Stimulated activated CD8-positive, alpha-beta memory T cell treated with anti-CD3 and anti-CD28 coated beads, Interleukin-2, amount 100 ng/mL, for 1 hour (primary cell): Measurements from ENCODE around the gene ELOVL1.
"Not testable (repeated sequence)": the region's sequence is repeated elsewhere in the genome, so short reads cannot be mapped to it uniquely, and the experiment has no call there.

Experiments
- DNase-seq, 2 donors: peaks; one replicate each; pipeline ENCODE4 v3.0.0-alpha.2; 2020; ENCODE audit warnings: low read depth in 2 of 2

Gene ELOVL1

GRCh38 chr1:43381612-43382011, 13.8 kb upstream of the ELOVL1 start:
- no peak for DNase-seq

DNA sequence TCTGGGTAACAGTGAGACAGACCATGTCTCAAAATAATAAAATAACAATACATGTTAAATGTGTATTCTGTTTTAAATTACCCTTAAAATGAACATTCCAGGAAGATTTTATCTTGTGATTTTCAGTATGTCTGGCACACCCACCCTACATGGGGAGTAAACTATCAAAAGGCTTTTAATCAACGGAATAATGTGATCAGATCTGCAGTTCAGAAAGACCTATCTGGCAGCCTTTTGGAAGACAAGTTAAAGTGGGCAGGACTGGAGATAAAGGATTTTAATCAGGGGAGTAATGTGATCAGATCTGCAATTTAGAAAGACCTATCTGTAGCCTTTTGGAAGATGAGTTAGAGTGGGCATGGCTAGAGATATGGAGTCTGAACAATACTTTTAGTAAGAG, 11.7 kb upstream of the ELOVL1 start:
- DNase-seq: no peak

DNA sequence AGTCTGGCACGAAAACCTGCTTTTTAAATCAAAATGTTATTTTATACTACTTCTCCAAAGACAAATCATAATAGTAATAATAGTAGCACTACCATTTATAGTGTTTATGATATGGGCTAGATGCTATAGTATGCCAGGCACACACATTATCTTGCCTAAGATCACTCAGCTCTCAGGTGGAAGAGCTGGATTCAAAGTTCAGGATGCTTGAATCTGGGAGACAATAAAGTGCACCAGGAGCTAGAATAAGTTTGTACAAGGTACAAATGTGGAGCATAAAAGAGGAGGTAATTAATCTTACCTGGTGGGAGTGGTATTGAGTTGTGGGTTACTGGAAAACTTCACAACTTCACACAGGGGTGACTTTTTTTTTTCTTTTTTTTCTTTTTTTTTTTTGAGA, 10.0 kb upstream of the ELOVL1 start:
- no peak for DNase-seq

- no peak for DNase-seq
These were observed 9.0 kb upstream of the ELOVL1 start for GRCh38 chr1:43376723-43377235.

- no peak for DNase-seq
These were observed 5.5 kb upstream of the ELOVL1 start for GRCh38 chr1:43373066-43373940.

GRCh38 chr1:43372172-43372571, 4.4 kb upstream of the ELOVL1 start:
- no peak for DNase-seq

DNA sequence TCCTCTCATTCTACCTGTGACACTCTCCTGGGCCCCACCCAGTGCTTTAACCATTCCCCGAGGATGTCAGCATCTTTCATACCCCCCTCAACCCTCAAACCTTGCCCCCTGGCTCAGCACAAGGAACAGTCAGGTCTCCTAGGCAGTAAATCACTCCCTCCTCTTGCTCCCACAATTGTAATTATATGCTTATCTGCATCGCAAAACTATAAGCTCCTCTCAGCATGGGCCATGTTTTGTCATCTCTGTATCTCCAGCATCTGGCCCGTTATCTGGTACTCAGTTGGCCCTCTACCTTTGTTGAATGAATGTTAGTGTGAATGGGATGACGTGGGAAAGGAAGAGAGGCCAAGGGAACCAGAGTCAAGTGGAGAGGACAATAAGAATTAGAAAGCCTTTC, 2.8 kb upstream of the ELOVL1 start:
- no peak for DNase-seq

DNA sequence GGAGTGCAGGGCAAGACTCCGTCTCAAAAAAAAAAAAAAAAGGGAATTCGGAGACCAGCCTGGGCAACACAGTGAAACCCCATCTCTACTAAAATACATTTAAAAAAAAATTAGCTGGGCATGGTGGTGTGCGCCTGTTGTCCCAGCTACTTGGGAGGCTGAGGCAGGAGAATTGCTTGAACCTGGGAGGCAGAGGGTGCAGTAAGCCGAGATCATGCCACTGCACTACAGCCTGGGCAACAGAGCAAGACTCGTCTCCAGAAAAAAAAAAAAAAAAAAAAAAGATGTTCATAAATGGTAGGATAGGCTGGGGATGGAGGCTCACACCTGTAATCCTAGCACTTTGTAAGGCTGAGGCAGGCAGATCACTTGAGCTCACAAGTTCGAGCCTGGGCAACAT, 2.0 kb upstream of the ELOVL1 start:
- DNase-seq: not testable (repeated sequence)

DNA sequence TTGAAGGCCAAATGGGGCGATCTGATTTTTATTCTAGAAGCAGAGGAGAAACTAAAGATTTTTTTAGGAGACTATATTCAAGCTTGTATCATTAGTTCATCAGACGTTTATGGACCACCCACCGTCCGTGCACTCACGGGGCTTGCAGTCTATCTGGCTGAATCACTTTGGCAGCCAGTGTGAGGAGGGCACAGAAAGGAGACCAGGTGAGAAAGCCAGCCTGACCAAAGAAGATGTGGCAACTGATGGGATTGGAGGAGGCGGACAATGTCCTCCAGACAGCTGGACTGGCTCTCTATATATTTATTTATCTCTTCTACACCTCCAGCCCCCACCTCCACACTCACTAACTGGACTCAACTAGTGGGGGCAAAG, 822 bp upstream of the ELOVL1 start:
- no peak for DNase-seq

DNA sequence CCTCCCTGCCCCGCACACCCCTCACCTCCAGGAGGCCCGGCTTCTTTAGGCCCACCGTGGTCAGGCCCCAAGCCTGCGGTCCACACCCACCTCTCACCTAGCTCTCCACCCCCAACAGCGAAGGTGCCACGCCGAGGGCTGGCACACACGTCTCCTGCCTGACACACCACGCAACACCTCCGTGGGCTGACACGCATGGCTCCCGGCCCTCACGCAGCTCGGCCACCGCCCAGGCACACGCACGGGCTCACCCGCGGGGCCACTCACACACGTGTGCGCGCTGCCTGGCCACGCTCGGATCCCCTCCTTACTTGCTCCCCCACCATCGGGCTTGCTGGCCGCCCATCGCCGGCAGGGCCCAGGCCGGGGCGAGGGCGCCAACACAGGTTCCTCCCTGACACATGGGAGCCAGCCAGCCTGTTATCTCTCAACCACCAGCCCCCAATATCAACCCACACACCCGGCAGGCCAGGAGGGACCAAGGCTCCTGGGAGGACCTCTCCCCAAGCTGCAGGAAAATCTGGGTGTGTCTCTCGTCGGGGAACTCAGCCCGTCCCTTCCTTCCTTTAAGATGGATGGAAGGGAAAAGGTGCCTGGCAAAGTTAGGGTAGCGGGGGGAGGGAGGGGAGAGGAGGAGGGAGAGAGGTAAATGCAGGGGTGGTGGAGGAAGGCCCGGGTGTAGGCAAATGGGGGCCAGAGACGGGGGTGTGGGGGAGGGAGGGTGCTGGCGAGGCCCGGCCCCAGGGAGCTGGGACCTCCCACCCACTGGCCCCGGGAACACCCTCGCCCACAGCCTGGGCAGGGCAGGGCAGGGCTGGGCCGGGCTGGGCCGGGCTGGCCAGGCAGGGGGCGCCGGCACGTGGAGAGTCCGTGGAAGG, 546 bp downstream of the ELOVL1 start:
- peak in 1 of 2 donors; percentile 13 for DNase-seq

- DNase-seq: no peak
These were observed 1.2 kb downstream of the ELOVL1 start for GRCh38 chr1:43366601-43367025.

DNA sequence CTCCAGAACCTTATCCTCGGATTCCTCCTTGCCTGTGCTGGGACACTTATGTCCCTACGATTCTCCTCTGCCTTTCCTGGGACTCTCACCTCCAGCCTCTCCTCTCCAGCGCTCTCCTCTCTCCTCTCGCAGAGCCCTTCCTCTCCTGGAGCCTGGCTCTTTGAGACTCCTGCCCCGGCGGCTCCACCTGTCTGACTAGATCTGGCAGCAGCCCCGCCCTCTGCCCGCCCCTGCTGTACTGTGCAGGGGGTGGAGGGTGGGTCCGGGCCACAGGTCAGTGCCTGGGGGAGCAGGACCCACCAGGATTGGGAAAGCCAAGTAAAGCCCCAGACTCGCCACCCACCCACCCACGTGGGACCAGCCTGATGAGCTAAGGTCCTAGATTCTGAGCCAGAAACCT, 1.6 kb downstream of the ELOVL1 start:
- no peak for DNase-seq

DNA sequence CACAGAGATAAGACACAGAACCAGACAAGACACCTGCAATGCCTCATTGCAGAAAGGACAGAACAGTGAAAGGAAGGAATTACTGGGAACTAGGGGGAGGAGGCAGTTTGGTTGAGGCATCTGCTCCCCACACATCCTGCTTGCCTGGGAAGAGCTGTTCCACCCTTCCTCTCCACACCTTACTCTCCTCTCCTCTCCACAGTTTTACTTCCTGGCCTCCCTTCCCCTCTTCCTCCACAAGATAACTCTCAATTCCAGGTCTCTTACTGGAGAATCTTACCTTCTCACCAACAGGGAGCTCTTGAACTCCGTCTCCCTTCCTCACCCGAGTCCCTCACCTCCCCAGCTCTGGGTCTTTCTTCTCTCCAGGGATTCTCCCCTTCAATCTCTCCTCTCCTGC, 2.1 kb downstream of the ELOVL1 start:
- DNase-seq: no peak

DNA sequence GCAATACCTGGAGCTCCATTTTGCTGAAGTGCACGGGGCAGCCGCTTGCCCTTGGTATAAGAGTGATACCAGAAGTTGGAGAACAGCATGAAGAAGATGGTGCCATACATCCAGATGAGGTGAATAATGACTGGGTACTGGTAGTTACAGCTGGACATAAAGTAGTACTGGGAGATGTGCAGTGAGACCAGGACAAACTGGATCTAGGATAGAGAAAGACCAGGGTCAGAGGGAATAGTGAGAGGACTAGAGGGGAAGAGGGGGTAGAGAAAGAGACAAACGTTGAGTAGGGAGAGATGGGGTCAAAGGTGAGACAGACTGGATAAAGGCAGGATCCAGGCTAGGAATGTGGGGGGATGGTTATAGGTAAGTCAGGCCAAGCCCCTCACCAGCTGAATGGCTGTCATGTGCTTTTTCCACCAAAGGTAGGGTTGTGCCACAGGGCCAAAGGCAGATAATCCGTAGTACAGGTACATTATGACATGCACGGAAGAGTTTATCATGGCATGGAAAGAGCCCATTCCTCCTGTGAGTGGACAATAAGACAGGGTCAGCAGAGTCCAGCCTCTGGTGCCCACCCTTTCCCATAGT, 3.8 kb downstream of the ELOVL1 start:
- DNase-seq: no peak

GRCh38 chr1:43363283-43363934, 4.4 kb downstream of the ELOVL1 start:
- DNase-seq: no peak

DNA sequence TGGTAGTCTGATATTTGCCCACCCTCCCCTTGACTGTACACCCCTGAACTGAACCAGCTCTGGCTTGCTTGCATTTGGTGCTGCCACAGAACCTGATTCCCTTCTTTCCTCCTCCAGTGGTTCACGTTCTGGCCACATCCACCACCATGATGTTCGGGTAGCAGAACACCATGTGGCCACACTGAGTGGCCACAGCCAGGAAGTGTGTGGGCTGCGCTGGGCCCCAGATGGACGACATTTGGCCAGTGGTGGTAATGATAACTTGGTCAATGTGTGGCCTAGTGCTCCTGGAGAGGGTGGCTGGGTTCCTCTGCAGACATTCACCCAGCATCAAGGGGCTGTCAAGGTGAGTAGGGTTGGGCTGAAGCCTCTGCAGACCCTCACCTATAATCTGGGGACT, 7.2 kb downstream of the ELOVL1 start:
- DNase-seq: no peak

DNA sequence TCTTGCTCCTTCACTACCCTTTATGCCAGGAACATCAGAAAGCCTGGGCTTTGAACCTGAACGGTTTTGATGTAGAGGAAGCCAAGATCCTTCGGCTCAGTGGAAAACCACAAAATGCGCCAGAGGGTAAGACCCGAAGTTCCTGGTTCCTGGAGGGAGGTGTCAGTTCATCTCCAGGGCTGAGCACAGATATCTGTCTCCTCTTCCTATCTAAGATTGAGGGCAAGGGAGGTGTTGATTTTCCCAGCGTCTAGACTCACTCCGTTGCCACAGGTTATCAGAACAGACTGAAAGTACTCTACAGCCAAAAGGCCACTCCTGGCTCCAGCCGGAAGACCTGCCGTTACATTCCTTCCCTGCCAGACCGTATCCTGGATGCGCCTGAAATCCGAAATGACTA, 8.1 kb downstream of the ELOVL1 start:
- DNase-seq: no peak

GRCh38 chr1:43358746-43359693, 8.8 kb downstream of the ELOVL1 start, which contains the start of gene CDC20:
Gene CDC20, plus strand, starts transcription at chr1:43358981. Its CDS starts 235 bp downstream, at chr1:43359216.
- DNase-seq: peak; percentile 91 to 95

- DNase-seq: no peak
These were observed 9.6 kb downstream of the ELOVL1 start for GRCh38 chr1:43358121-43358745.

- DNase-seq: no peak
These were observed 10.6 kb downstream of the ELOVL1 start for GRCh38 chr1:43357251-43357650.
